C4-2B (cell line): ENCODE measurements around the gene TSHR.

Source experiments
- H3K27ac ChIP-seq: fragments of 450-650 bp; 2 replicates; pipeline ENCODE4 v1.5.1; 2017
- ZFX ChIP-seq: fragments of 450-650 bp; IDR thresholded peaks from 2 replicates; pipeline ENCODE4 v1.6.1; 2017
- TF ChIP-seq, protein P1 (sequence below): fragments of 450-650 bp; conservative IDR thresholded peaks from 2 replicates; pipeline ENCODE4 v1.5.1; 2017; ENCODE audit warnings: mild to moderate bottlenecking

Gene TSHR

DNA sequence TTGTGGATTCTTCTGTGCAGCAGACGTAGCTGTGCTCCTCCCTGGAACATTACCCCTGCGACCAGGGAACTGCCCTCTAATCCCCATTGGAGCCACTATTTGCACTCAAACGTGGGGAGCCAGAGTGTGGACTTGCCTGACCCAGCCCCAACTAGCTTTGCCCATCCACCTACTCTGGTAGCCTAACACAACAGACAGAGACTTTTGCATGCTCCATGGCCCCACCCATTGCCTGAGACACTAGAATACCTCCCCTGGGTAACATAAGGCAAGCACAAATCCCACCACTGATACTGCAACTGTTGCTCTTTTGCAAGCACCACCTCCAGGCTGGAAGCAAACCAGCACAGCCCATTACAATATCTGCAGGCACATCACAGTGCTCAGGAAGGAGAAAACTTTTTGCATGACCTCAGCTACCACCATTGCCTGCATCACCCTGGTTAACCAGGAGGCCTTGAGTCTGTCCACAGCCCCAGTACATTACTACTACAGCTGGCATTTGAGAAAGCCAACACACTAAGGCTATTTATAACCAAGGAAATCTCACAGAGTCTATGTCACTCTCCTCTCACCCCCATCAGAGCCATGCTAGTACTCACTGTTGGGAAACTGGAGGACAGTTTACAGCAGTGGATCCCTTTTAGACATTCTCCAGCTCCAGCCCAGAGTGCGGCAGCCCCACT, 28.9 kb upstream of the TSHR start:
- TF ChIP-seq, protein P1, sequence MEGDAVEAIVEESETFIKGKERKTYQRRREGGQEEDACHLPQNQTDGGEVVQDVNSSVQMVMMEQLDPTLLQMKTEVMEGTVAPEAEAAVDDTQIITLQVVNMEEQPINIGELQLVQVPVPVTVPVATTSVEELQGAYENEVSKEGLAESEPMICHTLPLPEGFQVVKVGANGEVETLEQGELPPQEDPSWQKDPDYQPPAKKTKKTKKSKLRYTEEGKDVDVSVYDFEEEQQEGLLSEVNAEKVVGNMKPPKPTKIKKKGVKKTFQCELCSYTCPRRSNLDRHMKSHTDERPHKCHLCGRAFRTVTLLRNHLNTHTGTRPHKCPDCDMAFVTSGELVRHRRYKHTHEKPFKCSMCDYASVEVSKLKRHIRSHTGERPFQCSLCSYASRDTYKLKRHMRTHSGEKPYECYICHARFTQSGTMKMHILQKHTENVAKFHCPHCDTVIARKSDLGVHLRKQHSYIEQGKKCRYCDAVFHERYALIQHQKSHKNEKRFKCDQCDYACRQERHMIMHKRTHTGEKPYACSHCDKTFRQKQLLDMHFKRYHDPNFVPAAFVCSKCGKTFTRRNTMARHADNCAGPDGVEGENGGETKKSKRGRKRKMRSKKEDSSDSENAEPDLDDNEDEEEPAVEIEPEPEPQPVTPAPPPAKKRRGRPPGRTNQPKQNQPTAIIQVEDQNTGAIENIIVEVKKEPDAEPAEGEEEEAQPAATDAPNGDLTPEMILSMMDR: no peak
- no peak for TF ChIP-seq ZFX
- H3K27ac ChIP-seq: no peak overlapping the region

DNA sequence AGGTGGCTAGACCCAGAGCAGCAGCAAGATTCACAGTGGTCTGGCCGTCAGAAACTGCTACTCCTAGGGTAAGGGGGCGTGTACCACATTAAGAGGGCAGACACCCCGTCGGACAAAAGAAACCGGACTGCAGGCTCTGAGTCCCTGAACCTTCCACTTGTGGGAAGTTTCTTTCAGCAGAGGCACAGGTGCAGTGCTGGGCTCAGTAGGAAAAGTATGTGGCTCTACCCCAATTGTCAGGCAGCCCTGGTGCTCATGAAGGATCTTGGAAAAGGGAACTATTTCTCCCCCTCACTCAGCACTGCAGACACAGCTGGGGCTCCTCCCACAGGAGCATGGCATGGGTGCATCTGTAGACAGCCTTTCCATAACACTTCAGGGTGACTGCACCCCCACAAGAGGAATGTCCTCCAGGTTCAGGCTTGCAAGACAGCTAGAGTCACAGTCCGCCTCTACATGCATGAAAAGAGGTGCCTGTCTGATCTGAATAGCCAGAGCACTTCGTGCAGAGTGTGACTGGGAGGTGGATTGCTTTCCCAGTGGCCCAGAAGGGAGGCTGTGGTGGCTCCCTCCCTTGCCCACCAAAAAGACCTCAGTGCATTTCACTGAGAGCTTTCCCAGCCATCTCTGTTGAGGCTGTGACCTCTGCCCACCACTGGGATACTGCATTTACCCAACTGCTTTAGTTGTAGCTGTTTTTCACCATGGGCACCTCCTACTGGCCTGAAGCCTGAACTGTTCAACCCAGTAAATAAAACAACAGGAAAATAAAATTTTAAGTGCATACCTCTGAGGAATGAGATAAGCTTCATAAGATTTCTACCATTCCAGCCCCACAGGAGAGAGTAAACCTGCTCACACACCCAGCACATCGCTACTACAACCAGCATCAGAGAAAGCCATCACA, 28.1 kb upstream of the TSHR start:
- TF ChIP-seq, protein P1: no peak; the same call in 1 of the 2 replicates
- no peak for TF ChIP-seq ZFX
- H3K27ac ChIP-seq: no peak overlapping the region

DNA sequence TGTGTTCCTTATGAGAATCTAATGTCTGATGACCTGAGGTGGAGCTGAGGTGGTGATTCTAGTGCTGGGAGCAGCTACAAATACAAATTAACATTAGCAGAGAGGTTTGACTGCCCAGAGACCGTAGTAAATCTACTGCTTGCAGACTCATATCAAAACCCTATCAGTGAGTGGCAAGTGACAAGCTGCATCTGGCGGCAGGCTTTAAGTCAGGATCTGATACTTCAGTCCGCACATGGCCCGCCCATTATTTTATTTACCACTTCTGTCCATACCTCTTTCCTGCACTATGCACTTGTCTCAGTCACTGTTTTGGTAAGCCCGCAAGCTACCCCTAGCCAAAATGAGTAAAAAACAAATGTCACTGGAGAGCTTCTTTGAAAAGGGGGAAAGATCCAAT, 25.3 kb upstream of the TSHR start:
- TF ChIP-seq, protein P1: no peak
- no peak for TF ChIP-seq ZFX
- H3K27ac ChIP-seq: no peak overlapping the region

DNA sequence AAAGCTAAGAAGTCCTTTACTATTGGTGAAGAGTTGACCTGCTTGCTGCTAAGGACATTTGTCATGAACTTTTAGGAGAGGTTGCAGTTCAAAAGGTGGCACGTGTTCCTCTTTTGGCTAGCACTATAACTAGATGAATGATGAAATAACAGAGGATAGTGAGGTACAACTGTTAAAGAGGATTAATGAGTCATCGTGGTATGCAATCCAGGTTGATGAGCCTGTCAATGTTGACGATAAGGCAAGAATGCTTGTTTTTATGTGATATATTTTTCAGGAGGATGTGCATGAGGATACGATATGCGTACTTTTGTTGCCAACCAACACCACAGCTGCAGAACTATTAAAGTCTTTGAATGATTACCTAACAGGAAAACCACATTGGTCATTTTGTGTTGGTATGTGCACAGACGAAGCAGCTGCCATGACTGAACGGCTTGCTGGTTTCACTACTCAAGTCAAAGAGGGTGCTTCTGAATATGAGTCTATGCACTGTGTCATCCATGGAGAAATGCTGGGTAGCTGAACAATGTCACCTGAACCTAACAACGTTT, 24.5 kb upstream of the TSHR start:
- no peak overlapping the region for H3K27ac ChIP-seq
- TF ChIP-seq, protein P1: no peak
- no peak for TF ChIP-seq ZFX

DNA sequence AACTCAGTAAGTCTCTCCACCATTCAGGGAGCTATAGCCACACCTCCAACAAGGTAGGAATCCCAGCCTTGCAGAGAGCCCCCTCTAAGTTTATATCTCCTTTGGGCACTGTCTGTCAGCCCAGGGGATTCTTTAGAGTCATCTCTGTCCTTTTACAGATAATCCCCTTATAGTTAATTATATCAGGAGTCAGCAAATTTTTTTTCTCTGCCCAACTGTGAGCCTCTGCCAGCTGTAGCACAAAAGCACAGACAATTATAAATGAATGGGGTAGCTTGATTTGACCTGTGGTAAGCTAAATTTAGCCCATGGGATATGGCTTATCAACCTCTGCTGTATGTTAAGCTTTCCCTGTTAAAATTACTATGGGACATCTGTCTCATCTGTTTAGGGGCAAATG, 22.1 kb upstream of the TSHR start:
- H3K27ac ChIP-seq: no peak overlapping the region
- no peak for TF ChIP-seq ZFX
- TF ChIP-seq, protein P1: no peak

DNA sequence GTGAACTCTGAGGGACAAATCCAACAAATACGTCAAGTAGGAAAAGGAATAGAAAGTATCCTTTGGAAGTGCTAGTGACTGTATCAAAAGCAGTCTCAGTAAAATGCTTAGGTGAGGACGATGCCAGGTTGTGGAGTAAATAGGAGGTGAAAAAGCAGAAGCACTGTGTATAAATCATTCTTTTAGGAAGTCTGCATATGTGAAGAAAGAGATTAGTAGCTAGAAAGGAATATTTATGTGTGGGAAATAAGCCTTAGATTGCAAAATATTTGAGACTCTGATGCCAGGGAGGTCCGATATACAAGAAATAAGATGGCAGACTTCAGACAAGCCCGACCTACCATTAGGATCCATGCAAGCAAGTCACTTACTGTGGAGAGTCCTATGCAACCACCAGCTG, 21.7 kb upstream of the TSHR start:
- TF ChIP-seq, protein P1: no peak
- TF ChIP-seq ZFX: no peak
- no peak overlapping the region for H3K27ac ChIP-seq

DNA sequence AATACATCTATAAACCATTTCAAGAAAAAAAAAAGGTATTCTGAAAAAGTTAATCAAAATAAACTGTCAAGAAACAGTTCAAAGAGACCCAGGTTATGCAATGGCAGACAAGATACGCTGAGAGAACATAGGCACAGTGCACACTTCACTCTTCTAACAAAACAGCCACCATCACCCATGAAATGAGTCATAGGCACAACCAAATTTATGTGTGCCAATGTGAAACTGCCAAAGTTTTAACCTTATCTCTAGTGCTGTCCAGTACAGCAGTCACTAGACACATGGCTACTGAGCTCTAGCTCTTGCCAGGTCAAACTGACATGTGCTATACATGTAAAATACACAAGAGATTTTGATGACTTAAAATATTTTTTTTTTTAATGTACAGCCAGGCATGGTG, 15.3 kb upstream of the TSHR start:
- no peak overlapping the region for H3K27ac ChIP-seq
- TF ChIP-seq, protein P1: no peak
- TF ChIP-seq ZFX: no peak
